Measurements from ENCODE around the gene PPP6R3.

- TF ChIP-seq POLR2A (IDR thresholded peaks at IDR 0.05) (no peak), CTCF (IDR thresholded peaks at IDR 0.05) (no peak)
These were observed 34.6 kb upstream of the PPP6R3 start for GRCh38 chr11:68425866-68426380.

Measured in esophagus squamous epithelium (tissue), 4 donors.